SU-DHL-6 (cell line): ENCODE measurements around the gene MKRN1.

ENCODE experiments used
- CTCF ChIP-seq: fragments of 200-600 bp; sonication (generic); IDR thresholded peaks from one replicate; pipeline ENCODE4 v1.5.1; 2017; ENCODE audit warnings: antibody characterized with exemption, mild to moderate bottlenecking, low read length, moderate library complexity; ENCODE audit not compliant: insufficient read depth, poor library complexity, severe bottlenecking
- EZH2phosphoT487 ChIP-seq: fragments of 200-600 bp; sonication (generic), shearing (Covaris generic); conservative IDR thresholded peaks from 2 replicates; pipeline ENCODE4 v1.6.1; 2018; ENCODE audit warnings: mild to moderate bottlenecking, antibody characterized with exemption, low read length, moderate library complexity, mixed read lengths

- no peak for TF ChIP-seq CTCF
- TF ChIP-seq EZH2phosphoT487 = no peak
Observed at GRCh38 chr7:140451716-140452115, 27.6 kb downstream of the MKRN1 start.
